NCI-H524 treated with DMSO at 0.1 percent for 48 hours (cell line): Measurements from ENCODE around the gene DSCAML1.

ENCODE experiments used
- DNase-seq: peaks from one replicate; lab custom pipeline; 2025; lab: John Stamatoyannopoulos, UW

Gene DSCAML1

DNA sequence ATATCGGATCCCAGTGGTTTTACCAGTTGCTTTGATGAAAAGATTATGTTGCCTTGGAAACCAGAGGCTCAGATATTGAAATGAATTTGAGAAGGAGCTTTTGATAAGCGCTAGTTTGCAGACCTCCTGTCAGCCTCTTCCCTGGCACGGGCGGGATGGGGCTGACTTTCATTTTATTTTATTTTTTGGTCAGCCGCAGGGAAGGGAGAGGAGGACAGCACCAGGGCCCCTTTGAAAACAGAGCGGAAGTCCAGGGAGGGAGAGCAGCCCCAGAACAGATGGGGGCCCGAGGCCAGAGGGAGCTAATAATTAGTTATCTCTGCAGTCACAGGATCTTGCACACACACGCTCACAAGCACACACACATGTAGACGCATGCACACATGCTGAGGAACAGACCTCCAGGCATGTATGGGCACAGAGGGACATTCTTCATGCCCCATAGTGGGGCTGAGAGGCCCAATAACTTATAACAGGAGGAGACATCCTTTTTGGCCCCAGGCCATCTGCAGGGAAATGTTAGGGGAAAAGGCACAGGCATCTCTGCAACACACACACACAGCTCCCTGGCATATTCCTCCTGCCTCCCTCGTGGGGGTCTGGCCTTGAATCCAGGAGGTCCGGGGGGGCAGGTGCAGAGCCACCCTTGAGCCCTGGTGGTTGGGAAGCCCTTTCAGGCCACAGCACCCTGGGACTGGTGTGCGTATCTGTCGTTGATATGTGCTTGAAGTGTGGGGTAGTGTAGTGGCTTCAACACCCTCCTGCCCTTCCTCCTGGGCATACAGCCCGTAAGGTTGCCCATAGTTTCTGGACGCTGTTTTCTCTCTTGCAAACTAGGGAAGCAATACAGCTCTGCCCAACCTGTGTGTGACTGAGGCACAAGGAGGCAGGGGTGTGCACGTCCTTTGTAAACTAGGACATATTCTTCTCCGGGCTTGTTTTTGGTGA is 352.0 kb downstream of the DSCAML1 start:
- no peak for DNase-seq

DNA sequence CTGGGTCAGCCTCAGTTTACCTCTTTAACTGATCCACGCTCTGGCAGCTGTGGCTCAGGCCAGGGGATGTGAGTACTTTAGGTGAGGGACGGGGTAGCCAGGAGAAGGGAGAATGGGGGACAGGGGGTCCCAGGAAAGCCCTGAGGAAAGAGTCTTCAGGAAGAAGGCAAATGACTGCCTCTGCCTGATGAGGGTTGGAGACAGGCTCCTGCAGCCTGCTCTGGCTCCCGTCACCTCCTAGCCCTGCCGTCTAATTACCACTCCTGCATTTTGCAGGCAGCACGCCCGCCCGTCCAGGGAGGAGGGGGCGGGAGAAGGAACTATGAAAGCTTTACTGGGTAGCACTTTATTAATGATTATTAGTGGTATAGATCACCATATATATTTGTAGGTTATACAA is 352.8 kb downstream of the DSCAML1 start:
- DNase-seq, result no peak

- peak; percentile 27 for DNase-seq
Measured at GRCh38 chr11:117443266-117444186, 353.5 kb downstream of the DSCAML1 start.

DNA sequence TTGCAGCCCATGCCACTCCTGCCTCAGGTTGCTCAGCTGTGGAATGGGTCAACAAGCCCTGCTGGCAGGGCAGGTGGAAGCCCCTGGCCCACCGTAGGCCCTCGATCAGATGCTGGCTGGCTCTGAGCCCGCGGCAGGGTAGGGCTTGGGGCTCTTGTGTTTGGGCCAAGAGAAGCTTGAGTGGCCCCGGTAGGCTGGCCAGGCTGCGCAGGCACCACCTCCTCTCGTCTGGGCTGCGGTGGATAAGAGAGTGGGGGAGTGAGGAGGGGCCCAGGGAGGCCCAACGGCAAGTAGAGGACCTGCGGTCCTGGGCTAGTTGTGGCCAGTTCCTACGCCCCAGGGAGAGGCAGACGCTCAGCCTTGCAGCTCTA is 354.2 kb downstream of the DSCAML1 start:
- DNase-seq, result no peak

GRCh38 chr11:117442049-117442868 is 354.8 kb downstream of the DSCAML1 start:
- DNase-seq, result no peak

- no peak for DNase-seq
Measured at GRCh38 chr11:117441146-117441975, 355.7 kb downstream of the DSCAML1 start.

DNA sequence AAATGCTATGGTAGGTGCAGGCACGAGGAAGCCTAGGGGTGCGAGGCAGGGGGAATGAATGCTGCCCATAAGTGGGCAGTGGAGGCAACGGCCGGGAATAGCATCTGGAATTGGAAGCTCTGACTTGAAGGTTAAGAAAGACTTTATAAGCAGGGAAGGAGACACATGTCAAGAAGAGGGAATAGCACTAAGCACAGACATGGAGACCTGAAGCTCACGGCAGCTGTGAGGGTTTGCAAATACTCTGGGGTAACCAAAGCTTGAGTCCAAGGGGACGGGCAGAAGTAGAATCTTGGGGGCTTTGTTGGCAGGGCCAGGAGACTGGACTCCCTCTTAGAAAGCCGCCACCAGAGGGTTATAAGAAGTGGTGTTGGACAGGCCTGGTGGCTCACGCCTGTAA is 356.8 kb downstream of the DSCAML1 start:
- DNase-seq, result no peak

DNA sequence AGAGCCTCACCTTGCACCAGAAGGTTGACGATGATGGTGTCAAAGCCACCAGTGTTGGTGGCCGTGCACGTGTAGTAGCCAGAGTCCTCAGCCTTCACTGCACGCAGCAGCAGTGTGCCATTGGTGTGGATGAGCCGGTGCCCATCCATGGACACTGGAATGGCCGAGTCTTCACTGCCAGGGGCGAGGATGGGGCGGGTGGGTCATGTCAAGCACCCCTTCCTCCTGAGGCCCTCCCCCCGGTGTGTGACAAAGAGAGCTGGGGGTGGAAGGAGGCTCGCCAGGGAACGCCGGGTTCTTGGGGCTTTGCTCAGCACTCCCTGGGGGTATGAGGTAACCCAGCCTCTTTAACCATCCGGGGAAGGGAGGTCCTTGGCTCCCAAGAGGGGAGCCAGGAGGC is 357.8 kb downstream of the DSCAML1 start:
- DNase-seq, result no peak

- DNase-seq, result no peak
Measured at GRCh38 chr11:117438371-117439000, 358.5 kb downstream of the DSCAML1 start.

DNA sequence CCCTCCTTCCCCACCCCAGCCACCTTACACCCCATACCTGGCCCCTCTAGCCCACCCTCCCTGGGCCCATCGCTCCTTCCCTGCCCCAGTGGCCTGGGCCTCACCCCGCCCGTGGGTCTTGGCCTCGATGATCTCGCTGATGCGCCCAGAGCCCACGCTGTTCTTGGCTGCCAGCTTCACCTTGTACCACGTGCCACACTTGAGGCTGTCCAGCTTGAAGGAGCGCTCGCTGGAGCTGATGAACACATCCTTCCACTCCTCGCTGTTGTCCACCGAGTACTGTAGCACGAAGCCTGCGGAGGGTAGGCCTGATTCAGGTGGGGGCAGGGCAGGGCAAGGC is 359.3 kb downstream of the DSCAML1 start:
- no peak for DNase-seq

- no peak for DNase-seq
Measured at GRCh38 chr11:117437041-117437790, 359.8 kb downstream of the DSCAML1 start.

GRCh38 chr11:117435326-117435725 is 361.7 kb downstream of the DSCAML1 start:
- DNase-seq, result no peak

GRCh38 chr11:117434481-117434880 is 362.5 kb downstream of the DSCAML1 start:
- DNase-seq, result no peak

- DNase-seq, result no peak
Measured at GRCh38 chr11:117433717-117434116, 363.3 kb downstream of the DSCAML1 start.

DNA sequence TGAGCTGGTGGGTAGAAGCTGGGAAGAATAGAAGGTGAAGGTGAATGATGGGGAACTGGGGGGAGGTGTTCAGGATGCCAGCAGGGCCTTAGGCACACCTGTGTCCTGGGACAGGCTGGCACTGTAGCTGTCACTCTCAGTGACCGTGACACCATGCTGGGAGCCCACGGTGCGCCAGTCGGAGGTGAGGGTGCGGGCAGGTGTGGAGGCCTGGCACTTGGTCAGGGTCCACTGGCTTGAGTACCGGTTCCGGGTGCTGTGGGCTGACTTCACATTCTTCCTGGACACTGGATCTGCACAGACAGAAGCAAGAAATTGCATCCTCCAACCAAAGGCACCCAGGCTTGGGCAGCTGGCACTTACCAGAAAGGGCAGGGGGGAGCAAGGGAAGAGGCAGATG is 365.6 kb downstream of the DSCAML1 start:
- no peak for DNase-seq

DNA sequence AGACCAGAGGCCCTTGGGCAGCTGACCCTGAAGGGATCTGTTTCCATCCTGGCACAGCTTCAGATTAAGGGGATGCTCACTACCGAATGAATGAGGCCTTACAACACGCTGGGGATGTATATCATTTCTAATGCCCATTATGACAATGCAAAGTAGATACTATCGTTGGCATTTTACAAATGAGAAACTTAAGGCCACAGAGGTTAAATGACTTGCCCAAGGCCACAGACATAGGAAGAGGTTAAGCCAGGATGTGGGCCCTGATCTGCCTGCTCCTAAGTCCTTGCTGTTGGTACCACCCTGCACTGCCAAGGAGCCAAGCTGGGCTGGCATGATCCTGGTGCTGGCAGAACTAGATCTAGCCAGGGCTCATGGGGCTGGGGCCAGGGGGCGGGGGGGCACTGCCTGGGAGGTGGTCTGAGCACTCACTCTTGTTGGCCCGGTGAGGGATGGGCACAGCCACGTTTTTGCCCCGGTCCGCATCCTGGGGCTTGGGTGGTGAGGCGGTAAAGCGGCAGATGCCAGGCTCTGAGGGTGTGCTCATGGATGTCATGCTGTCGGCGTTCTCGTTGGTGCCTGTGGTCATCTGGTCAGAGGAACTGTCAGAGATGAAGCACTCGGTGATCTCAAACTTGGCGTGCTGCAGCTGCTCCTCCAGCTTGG is 366.6 kb downstream of the DSCAML1 start:
- no peak for DNase-seq

- DNase-seq, result no peak
Measured at GRCh38 chr11:117428856-117429229, 368.2 kb downstream of the DSCAML1 start.

DNA sequence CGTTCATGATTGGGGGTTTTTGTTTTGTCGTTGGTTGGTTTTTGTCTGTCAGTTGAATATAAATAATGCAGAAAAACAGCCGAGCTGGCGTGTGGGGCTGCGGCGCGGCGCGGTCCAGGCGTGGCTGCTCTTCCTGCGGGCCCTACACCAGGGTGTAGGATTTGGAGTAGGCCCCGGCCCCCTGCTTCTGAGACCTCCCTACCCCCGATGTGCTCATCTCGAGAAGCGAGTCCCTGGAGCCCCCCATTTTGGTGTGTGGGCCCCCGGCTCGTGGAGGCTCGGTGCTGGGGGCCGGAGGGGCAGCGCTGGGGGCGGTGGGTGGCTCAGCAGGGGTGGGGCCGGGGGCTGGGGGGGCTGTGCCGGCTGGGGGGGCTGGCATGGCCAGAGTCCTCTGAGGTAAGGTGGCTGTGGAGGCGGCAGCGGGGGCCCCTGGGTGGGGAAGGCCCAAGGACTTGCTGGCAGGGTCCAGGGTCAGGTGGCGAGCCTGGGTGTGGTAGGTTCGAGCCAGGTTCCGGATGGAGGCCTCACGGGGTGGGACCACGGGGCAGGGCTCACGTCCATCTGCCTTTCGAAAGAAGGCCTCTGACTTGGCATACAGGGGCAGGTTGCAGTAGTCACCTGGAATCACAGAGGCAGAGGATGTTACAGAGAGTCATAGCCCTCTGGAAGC is 368.7 kb downstream of the DSCAML1 start:
- no peak for DNase-seq

GRCh38 chr11:117427356-117427874 is 369.6 kb downstream of the DSCAML1 start:
- no peak for DNase-seq
